GM12892 (cell line): ENCODE measurements around the gene SEPTIN8.

ENCODE experiments used
- POLR2A ChIP-seq: IDR thresholded peaks from 2 replicates; pipeline ENCODE4 v1.6.1; 2011; ENCODE audit warnings: low read depth, low read length, control low read depth
- POLR2AphosphoS5 ChIP-seq: IDR thresholded peaks from 2 replicates; pipeline ENCODE4 v1.6.1; 2011; ENCODE audit warnings: low read depth, low read length, control low read depth
- TAF1 ChIP-seq: IDR thresholded peaks from 2 replicates; pipeline ENCODE4 v1.6.1; 2011; ENCODE audit warnings: low read depth, mild to moderate bottlenecking, control low read depth, low read length, borderline replicate concordance

GRCh38 chr5:132733499-132734148 lies 43.4 kb downstream of the SEPTIN8 start:
- TF ChIP-seq TAF1, result no peak
- TF ChIP-seq POLR2A, result no peak
- no peak for TF ChIP-seq POLR2AphosphoS5
